GM04504 (cell line): ENCODE results near the gene CCDC38.
"Not testable (repeated sequence)": the region's sequence is repeated elsewhere in the genome, so short reads cannot be mapped to it uniquely, and the experiment has no call there.

Experiments used
- DNase-seq: peaks from one replicate; pipeline ENCODE4 v3.0.0-alpha.2; 2012; ENCODE audit warnings: low read depth

CCDC38 gene

GRCh38 chr12:95942524-95943329 lies at the start of gene CCDC38:
CCDC38 (minus strand) TSS chr12:95942614; CDS start chr12:95936509, 6,105 bp downstream.
- peak; percentile 16 for DNase-seq

- no peak for DNase-seq
Measured at GRCh38 chr12:95990136-95990535, 47.7 kb upstream of the CCDC38 start.

DNA sequence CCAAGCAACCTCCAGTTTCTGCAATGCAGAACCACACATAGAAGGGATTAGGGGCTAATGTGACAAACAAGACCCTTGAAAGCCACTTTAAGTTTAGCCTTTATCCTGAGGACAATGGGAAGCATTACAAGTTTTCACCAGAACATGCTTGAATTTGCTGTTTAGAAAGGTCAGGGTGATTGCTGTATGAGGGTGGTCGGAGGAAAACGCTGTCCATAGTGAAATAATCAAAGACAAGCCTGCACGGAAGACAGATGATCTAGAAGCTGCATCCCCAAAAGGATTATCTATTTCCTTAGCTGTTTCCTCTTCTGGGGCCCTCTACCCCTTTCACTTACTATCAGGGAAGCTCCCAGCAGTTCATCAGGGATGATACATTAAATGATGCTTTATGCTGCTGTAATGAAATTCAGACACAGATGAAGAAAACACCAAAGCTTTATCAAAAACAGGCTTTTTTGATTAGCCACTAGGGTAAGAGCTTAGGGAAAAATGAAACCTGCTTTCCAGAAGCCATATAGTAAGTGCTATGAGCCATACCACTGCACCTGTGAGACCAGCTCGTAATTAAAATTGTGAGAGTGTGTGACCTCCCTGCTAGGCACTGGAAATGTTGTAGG lies 47.2 kb upstream of the CCDC38 start:
- DNase-seq: no peak

GRCh38 chr12:95988506-95989275 lies 46.3 kb upstream of the CCDC38 start:
- DNase-seq: no peak

DNA sequence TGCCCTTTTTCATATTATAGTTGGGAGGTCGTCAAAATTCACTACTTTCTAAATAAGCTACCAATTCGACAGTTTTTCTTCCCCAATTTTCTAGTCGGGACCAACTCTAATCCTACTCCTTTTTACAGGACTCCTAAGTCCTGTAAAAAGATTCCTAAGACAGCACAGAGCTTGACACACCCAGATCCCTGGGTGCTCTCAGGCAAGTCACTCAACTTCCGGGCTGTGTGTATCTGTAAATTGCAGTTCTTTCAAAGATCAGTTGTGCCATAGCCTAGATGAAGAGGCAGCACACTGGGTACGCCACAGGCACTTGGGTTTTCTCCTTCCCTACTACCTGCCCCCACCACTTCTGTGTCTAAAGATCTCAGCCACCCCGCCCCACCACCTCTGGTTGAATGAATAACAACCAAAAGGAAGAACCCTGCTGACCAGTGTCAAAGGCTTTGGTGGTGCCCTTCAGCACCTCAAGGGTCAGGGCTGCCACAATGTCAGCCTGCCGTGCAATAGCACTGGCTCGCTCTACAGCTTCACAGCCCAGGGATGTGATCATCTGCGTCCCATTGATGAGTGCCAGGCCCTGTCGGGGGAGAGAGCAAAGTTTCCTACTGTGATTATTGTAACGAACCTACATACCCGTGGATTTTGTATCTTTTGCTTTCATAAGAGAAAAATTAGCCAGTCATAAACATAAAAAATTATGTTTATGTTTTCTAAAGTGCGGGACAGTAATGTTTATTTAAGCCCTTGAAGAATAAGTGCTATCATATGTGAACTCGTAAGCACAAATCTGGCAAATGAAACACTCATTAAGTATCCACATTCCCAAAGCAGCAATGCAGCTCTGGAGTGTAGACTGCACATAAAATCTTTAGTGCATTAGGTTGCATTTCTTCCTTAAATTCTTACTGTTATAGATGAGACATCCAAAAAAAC lies 44.5 kb upstream of the CCDC38 start:
- DNase-seq: no peak

DNA sequence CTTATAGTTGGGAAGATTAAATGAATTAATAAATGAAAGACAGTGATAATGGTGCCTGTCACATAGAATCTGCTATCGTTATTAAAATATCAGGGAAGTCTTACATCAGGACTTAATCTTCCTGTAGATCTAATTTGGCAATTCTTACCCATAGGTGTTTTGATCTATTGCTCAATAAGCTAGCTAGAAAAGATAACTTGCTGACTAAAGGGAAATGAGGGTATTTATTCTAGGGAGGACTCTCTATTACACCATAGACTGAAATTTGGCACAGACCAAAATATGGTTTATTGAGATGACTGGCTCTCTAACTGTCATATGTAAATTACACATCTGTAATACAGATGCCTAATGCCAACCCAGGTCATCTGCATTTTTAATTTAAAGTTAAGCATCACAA lies 42.3 kb upstream of the CCDC38 start:
- DNase-seq: no peak

DNA sequence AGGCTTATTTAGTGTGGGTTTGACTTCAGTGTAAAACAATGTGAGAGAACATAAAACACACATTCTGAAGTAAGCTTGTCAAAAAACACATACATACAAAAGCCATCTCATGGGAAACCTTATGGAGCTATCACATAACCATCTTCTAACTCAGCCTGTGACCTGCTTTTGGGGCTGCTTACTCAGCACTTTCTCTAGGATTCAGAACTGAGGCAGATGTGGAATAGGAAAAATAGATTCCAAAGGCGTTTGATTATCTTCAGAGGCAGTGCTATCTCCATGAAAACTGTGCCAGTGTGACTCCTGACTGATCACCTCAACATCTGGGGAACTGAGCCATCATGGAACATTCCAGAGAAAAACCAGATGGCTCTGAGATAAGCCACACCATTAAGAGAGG lies 40.2 kb upstream of the CCDC38 start:
- DNase-seq: no peak

GRCh38 chr12:95980437-95980836 lies 38.0 kb upstream of the CCDC38 start:
- DNase-seq: no peak

DNA sequence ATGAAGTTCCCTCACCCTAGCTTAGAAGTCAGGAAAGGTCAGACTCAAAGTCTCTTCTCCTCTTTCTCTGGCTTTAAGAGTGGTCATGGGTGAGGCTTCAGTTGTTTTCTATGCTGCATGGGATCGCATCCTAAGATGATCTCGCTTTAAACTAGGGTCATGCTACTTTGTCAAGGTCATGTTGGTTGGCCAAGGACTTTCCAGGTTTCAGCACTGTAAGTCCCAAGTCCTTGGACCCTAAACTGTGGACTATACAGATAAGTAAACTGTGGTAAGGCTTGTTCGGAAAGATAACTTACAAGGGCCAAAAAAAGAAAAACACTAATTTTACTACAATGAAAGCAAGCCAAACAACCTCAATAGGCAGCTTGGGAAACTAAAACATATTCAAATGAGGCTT lies 36.4 kb upstream of the CCDC38 start:
- no peak for DNase-seq

GRCh38 chr12:95978351-95978750 lies 35.9 kb upstream of the CCDC38 start:
- DNase-seq: no peak

- no peak for DNase-seq
Measured at GRCh38 chr12:95977764-95978305, 35.4 kb upstream of the CCDC38 start.

GRCh38 chr12:95976416-95976832 lies 34.0 kb upstream of the CCDC38 start:
- DNase-seq: no peak

- DNase-seq: no peak
Measured at GRCh38 chr12:95975491-95975890, 33.1 kb upstream of the CCDC38 start.

DNA sequence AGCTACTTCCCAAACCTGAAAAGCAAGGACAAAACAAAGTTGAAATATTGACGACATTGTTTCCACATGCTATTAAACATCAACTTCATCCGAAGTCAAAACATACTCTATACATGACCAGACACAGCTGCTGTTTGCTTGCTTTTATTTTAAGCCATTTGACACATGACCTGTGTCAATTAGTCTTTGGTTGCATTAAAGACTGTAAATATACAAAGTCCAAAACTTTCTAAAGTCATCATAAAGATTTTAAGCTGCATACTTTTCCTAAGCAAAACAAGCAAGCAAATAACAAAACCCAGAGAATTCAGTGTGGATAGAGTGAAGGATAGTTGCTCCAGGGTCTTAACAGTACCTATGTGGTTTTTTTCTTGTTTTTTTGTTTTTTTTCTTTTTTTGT lies 31.9 kb upstream of the CCDC38 start:
- DNase-seq: no peak

DNA sequence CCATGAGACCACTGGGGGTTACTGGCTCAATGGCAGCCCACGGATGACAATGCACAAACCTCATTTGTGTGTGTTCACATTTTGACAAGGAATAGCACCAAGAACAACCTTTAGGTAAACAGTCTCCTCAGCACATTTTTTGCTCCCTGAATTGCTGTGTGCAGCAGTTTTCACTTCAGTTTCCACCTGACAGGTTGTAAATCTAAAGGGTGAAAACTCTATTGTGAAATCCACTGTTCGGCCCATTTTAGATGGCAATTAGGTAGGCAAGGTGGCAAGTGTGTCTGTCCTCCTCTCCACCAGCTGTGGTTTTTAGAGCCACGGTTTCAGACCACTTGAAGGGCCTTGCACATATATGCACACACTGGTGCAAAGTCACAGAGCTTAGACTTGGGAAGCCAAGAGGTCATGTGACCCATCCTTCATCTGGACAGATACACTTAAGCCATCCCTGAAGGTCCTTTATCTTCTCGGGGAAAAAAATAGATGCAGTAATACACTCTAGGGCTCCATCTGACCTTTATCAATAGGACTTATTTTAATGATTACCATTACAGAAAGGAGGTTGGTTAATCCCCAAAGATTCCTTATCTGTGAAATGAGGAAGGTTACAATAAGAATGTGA lies 30.5 kb upstream of the CCDC38 start:
- no peak for DNase-seq

DNA sequence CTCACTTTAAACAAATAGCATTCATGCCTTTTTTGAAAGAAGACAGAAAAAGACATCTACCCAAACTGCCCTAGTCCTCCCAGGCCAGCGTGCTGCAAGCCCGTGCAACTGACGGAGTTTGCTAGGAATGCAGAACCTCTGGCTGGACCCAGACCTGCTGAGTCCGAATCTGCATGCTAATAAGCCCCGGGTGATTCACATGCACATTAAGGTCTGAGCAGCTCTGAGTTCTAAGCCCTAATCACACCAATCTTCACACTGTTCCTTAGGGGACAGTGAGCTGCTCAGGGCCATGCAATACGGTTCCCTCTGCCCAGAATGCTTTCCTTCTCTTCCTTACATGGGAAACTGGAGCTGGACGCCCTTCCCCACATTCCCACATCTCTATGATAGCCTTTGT lies 28.5 kb upstream of the CCDC38 start:
- no peak for DNase-seq

DNA sequence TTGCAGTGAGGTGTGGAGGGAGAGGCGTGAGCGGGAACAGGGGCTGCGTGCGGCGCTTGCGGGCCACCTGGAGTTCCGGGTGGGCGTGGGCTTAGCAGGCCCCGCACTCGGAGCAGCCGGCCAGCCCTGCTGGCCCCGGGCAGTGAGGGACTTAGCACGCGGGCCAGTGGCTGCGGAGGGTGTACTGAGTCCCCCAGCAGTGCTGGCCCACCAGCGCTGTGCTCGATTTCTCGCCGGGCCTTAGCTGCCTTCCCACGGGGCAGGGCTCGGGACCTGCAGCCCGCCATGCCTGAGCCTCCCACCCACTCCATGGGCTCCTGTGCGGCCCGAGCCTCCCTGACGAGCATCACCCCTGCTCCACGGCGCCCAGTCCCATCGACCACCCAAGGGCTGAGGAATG lies 26.7 kb upstream of the CCDC38 start:
- not testable (repeated sequence) for DNase-seq

- DNase-seq: no peak
Measured at GRCh38 chr12:95967301-95967700, 24.9 kb upstream of the CCDC38 start.

DNA sequence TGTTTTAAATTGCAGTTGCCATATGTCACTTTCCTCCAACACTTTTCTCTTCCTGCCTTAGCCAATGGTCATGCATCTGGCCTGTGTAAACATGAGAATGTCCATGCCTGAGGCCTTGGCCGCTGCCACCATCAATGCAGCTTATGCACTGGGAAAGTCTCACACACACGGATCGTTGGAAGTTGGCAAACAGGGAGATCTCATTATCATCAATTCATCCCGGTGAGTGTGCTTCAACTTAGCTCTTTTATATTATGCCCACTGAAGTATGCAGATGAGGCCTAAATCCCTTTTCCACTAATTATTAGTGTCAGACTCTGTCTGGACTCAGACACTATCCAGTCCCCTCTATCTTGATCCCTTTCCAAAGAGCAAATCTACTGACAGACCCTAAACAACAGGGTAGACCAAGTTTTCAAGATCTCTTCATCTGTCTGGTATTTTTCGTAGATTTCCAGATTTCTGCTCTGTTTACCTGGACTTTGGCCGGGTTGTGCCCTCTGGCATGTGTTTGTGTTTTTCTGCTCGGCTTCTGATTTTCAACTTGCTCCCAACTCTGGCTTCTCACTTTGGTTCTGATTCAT lies 24.0 kb upstream of the CCDC38 start:
- no peak for DNase-seq

DNA sequence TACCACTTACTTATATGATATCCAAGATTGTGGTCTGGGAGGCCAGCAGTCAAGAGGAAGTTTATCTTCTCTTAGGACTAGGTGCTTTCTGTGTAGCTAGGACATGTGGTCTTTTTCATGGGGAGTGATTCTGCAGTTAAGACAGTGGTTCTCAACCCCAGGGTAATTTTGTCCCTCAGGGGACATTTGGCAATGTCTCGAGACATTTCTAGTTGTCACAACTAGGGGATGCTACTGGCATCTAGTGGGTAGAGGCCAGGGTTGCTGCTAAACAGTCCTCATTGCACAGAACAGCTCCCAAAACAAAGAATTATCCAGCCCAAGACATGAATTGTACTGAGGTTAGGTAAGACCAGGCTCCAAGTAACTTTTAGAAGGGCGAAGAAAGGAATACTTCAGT lies 20.7 kb upstream of the CCDC38 start:
- DNase-seq: no peak

- no peak for DNase-seq
Measured at GRCh38 chr12:95962222-95962621, 19.8 kb upstream of the CCDC38 start.
